GM21619 (cell line): ENCODE results near the gene EDN2.

Experiments
- ATAC-seq: cut with Tn5 transposase; IDR thresholded peaks from one replicate; pipeline ENCODE4 v1.9.1; 2021; ENCODE audit not compliant: unreplicated experiment

Gene EDN2

GRCh38 chr1:41500378-41500777 lies 15.9 kb upstream of the EDN2 start:
- no peak for ATAC-seq

- no peak for ATAC-seq
These were observed 15.1 kb upstream of the EDN2 start for GRCh38 chr1:41499591-41499990.

- no peak for ATAC-seq
These were observed 14.3 kb upstream of the EDN2 start for GRCh38 chr1:41498804-41499203.

GRCh38 chr1:41498391-41498790 lies 13.9 kb upstream of the EDN2 start:
- ATAC-seq, result no peak

- no peak for ATAC-seq
These were observed 13.1 kb upstream of the EDN2 start for GRCh38 chr1:41497461-41498030.

GRCh38 chr1:41497056-41497440 lies 12.6 kb upstream of the EDN2 start:
- ATAC-seq, result no peak

- no peak for ATAC-seq
These were observed 11.9 kb upstream of the EDN2 start for GRCh38 chr1:41496080-41497055.

- ATAC-seq, result no peak
These were observed 10.9 kb upstream of the EDN2 start for GRCh38 chr1:41495210-41495948.

GRCh38 chr1:41494351-41495209 lies 10.1 kb upstream of the EDN2 start:
- ATAC-seq, result no peak

GRCh38 chr1:41493626-41494350 lies 9.3 kb upstream of the EDN2 start:
- no peak for ATAC-seq

GRCh38 chr1:41493117-41493536 lies 8.6 kb upstream of the EDN2 start:
- no peak for ATAC-seq

- no peak for ATAC-seq
These were observed 7.9 kb upstream of the EDN2 start for GRCh38 chr1:41492341-41492848.

GRCh38 chr1:41490911-41491310 lies 6.4 kb upstream of the EDN2 start:
- no peak for ATAC-seq

GRCh38 chr1:41489561-41489960 lies 5.1 kb upstream of the EDN2 start:
- ATAC-seq, result no peak

GRCh38 chr1:41488040-41488951 lies 3.8 kb upstream of the EDN2 start:
- no peak for ATAC-seq

GRCh38 chr1:41487126-41488039 lies 2.9 kb upstream of the EDN2 start:
- no peak for ATAC-seq

GRCh38 chr1:41486371-41487125 lies 2.1 kb upstream of the EDN2 start:
- ATAC-seq, result no peak
